SU-DHL-6 (cell line): ENCODE results near the gene SYNGR2.
"Not testable (repeated sequence)": the region's sequence is repeated elsewhere in the genome, so short reads cannot be mapped to it uniquely, and the experiment has no call there.

Experiments
- H2AFZ ChIP-seq: fragments of 200-600 bp; sonication (generic); 2 replicates; pipeline ENCODE4 v1.6.1; 2014; ENCODE audit warnings: low read depth, mild to moderate bottlenecking, moderate library complexity, mixed read lengths, antibody characterized with exemption, low read length; ENCODE audit not compliant: severe bottlenecking
- H3F3A ChIP-seq: fragments of 200-600 bp; shearing (Covaris generic); 2 replicates; pipeline ENCODE4 v1.6.0; 2016; ENCODE audit warnings: antibody characterized with exemption, mild to moderate bottlenecking; ENCODE audit not compliant: insufficient read depth
- H3K27ac ChIP-seq: fragments of 200-600 bp; sonication (generic); 2 replicates; pipeline ENCODE4 v1.5.1; 2016; ENCODE audit warnings: low read depth, mild to moderate bottlenecking, low read length, moderate library complexity, mixed read lengths
- H3K27me3 ChIP-seq: fragments of 200-600 bp; sonication (generic), shearing (Covaris generic); 2 replicates; pipeline ENCODE4 v1.6.0; 2014; ENCODE audit warnings: mild to moderate bottlenecking, low read length
- H3K36me3 ChIP-seq: fragments of 200-600 bp; sonication (generic); 2 replicates; pipeline ENCODE4 v1.6.1; 2014; ENCODE audit warnings: mild to moderate bottlenecking, low read length, mixed read lengths
- H3K4me2 ChIP-seq: fragments of 300-600, 200-600 bp; shearing (Covaris generic), sonication (generic); 2 replicates; pipeline ENCODE4 v1.6.0; 2014; ENCODE audit warnings: low read length, low read depth, mild to moderate bottlenecking; ENCODE audit not compliant: poor library complexity, severe bottlenecking
- H3K4me3 ChIP-seq: fragments of 200-600 bp; sonication (generic); 2 replicates; pipeline ENCODE4 v1.5.1; 2014; ENCODE audit warnings: antibody characterized with exemption, low read length, mild to moderate bottlenecking, mixed read lengths; ENCODE audit not compliant: insufficient read depth, poor library complexity, severe bottlenecking
- H3K79me2 ChIP-seq: fragments of 200-600 bp; sonication (generic); 2 replicates; pipeline ENCODE4 v1.6.1; 2014; ENCODE audit warnings: mild to moderate bottlenecking, low read length, moderate library complexity; ENCODE audit not compliant: insufficient read depth
- H3K9ac ChIP-seq: fragments of 200-600 bp; sonication (generic); 2 replicates; pipeline ENCODE4 v1.7.0; 2014; ENCODE audit warnings: mild to moderate bottlenecking, low read length
- H3K9me2 ChIP-seq: fragments of 200-600 bp; sonication (generic); replicated peaks from 2 replicates; pipeline ENCODE4 v1.6.1; 2014; ENCODE audit warnings: low read length; ENCODE audit not compliant: insufficient read depth
- H3K9me3 ChIP-seq: fragments of 200-600 bp; sonication (generic); 2 replicates; pipeline ENCODE4 v1.6.1; 2014; ENCODE audit warnings: low read length, mixed read lengths; ENCODE audit not compliant: insufficient read depth
- H4K20me1 ChIP-seq: fragments of 200-600 bp; sonication (generic); 2 replicates; pipeline ENCODE4 v1.6.1; 2014; ENCODE audit warnings: low read depth, mild to moderate bottlenecking, antibody characterized with exemption, low read length, moderate library complexity, mixed read lengths
- CTCF ChIP-seq: fragments of 200-600 bp; sonication (generic); IDR thresholded peaks from one replicate; pipeline ENCODE4 v1.5.1; 2017; ENCODE audit warnings: antibody characterized with exemption, mild to moderate bottlenecking, low read length, moderate library complexity; ENCODE audit not compliant: insufficient read depth, poor library complexity, severe bottlenecking
- EZH2phosphoT487 ChIP-seq: fragments of 200-600 bp; sonication (generic), shearing (Covaris generic); conservative IDR thresholded peaks from 2 replicates; pipeline ENCODE4 v1.6.1; 2018; ENCODE audit warnings: mild to moderate bottlenecking, antibody characterized with exemption, low read length, moderate library complexity, mixed read lengths

Gene SYNGR2

GRCh38 chr17:78168903-78169793 lies 767 bp downstream of the SYNGR2 start:
- H3K79me2 ChIP-seq = peaks cover 31% of the 10 kb centered on the region
- H3K9me3 ChIP-seq = no peaks in the 10 kb centered on the region
- H3K9ac ChIP-seq = peak overlapping the region; percentile 94
- H3F3A ChIP-seq = peaks cover 35% of the 10 kb centered on the region
- H3K4me3 ChIP-seq = peak overlapping the region; percentile 88
- TF ChIP-seq EZH2phosphoT487 (no peak), CTCF (no peak)
- peak overlapping the region; percentile 88 for H3K27ac ChIP-seq
- H3K36me3 ChIP-seq = no peaks in the 10 kb centered on the region
- no peaks in the 10 kb centered on the region for H3K27me3 ChIP-seq
- peak overlapping the region; percentile 79 for H3K4me2 ChIP-seq
- no peaks in the 10 kb centered on the region; the same call in 1 of the 2 replicates for H4K20me1 ChIP-seq
- H2AFZ ChIP-seq = no peak overlapping the region
- no peaks in the 10 kb centered on the region for H3K9me2 ChIP-seq

- H3K9ac ChIP-seq = no peak overlapping the region; the same call in 1 of the 2 replicates
- H3K27ac ChIP-seq = peak overlapping the region; percentile 88
- no peak overlapping the region for H2AFZ ChIP-seq
- H3K9me3 ChIP-seq = no peaks in the 10 kb centered on the region
- H3K36me3 ChIP-seq = no peaks in the 10 kb centered on the region
- H3F3A ChIP-seq = peaks cover 50% of the 10 kb centered on the region
- peaks cover 31% of the 10 kb centered on the region for H3K79me2 ChIP-seq
- H3K9me2 ChIP-seq = no peaks in the 10 kb centered on the region
- TF ChIP-seq CTCF = no peak
- TF ChIP-seq EZH2phosphoT487 = no peak
- H3K4me2 ChIP-seq = peak overlapping the region; percentile 79
- H3K4me3 ChIP-seq = no peak overlapping the region
- no peaks in the 10 kb centered on the region for H3K27me3 ChIP-seq
- H4K20me1 ChIP-seq = no peaks in the 10 kb centered on the region; the same call in 1 of the 2 replicates
These were observed 2.6 kb downstream of the SYNGR2 start for GRCh38 chr17:78170692-78171590.

GRCh38 chr17:78171591-78172248 lies 3.3 kb downstream of the SYNGR2 start:
- Histone ChIP-seq H3K27ac (peak overlapping the region; percentile 47; the same call in 1 of the 2 replicates), H3K79me2 (peaks cover 31% of the 10 kb centered on the region), H3F3A (peaks cover 55% of the 10 kb centered on the region)
- H3K36me3 ChIP-seq, H3K9ac ChIP-seq, H4K20me1 ChIP-seq, H2AFZ ChIP-seq, H3K27me3 ChIP-seq, H3K4me3 ChIP-seq, H3K9me2 ChIP-seq, H3K4me2 ChIP-seq, H3K9me3 ChIP-seq: not testable (repeated sequence)
